ENCODE data around the gene DNAJC5. TPM values are rescaled to one million over a fixed set of nuclear protein-coding genes. Genes with fewer than 3 reads are reported as not detected.

The DNAJC5 gene
- total and polyA plus RNA-seq, 9 of the 15 experiments (the other 6 are each of a cell fraction or from before 2014, with no cell fraction given): 0.95 to 42.8 (median 23.4) TPM

DNA sequence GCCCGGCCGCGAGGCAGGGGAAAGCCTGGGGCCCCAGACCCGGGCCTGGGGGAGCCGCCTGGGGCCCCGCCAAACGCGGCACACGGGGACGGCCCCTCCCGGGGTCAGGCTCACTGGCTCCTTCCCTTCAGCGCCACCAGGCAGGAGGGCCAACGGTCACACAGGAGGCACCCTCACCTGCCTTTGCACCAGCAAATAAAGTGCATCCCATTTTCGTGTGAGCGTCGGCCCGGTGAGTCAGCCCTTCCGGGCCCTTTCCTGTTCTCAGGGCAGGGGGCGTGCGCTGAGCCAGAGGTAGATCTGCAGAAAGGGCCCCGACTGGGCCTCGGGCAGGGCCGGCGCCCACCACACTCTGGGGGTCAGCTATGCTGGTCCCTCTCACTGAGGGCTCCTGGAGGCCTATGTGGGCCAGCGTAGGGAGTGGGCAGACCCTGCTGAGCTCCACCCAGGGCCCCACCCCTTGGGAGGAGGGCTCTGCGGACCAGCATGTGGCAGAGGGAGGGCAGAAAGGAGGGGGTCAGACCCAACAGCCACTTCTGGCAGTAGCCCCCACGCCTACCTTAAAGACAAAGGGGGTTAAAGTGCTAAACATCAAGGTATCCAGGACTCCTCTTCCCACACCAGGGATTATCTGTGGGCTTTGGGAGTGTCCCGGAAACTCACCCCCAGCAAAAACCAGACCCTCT lies 62.2 kb downstream of the DNAJC5 start (continued):
- TF ChIP-seq, protein P1, sequence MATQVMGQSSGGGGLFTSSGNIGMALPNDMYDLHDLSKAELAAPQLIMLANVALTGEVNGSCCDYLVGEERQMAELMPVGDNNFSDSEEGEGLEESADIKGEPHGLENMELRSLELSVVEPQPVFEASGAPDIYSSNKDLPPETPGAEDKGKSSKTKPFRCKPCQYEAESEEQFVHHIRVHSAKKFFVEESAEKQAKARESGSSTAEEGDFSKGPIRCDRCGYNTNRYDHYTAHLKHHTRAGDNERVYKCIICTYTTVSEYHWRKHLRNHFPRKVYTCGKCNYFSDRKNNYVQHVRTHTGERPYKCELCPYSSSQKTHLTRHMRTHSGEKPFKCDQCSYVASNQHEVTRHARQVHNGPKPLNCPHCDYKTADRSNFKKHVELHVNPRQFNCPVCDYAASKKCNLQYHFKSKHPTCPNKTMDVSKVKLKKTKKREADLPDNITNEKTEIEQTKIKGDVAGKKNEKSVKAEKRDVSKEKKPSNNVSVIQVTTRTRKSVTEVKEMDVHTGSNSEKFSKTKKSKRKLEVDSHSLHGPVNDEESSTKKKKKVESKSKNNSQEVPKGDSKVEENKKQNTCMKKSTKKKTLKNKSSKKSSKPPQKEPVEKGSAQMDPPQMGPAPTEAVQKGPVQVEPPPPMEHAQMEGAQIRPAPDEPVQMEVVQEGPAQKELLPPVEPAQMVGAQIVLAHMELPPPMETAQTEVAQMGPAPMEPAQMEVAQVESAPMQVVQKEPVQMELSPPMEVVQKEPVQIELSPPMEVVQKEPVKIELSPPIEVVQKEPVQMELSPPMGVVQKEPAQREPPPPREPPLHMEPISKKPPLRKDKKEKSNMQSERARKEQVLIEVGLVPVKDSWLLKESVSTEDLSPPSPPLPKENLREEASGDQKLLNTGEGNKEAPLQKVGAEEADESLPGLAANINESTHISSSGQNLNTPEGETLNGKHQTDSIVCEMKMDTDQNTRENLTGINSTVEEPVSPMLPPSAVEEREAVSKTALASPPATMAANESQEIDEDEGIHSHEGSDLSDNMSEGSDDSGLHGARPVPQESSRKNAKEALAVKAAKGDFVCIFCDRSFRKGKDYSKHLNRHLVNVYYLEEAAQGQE (IDR thresholded peaks at IDR 0.05; ENCODE audit: borderline replicate concordance): no peak
- TF ChIP-seq, protein P1 (CRISPR knock-in tag; IDR thresholded peaks at IDR 0.05; ENCODE audit: low read depth): 0 out of 2 replicates have a peak, but pooled peaks have one; percentile 43
- TF ChIP-seq, protein P2, sequence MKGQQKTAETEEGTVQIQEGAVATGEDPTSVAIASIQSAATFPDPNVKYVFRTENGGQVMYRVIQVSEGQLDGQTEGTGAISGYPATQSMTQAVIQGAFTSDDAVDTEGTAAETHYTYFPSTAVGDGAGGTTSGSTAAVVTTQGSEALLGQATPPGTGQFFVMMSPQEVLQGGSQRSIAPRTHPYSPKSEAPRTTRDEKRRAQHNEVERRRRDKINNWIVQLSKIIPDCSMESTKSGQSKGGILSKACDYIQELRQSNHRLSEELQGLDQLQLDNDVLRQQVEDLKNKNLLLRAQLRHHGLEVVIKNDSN (CRISPR knock-in tag; IDR thresholded peaks at IDR 0.05): peak; percentile 37; the same call in 1 of the 2 replicates
- TF ChIP-seq CHD1 (IDR thresholded peaks at IDR 0.05; ENCODE audit: low read length) (peak; percentile 44), FOSL1 (tag; conservative IDR thresholded peaks at IDR 0.05) (peak; percentile 65; the same call in 1 of the 2 replicates), HNRNPLL (IDR thresholded peaks at IDR 0.05; ENCODE audit: low read depth, low read length, poor library complexity, severe bottlenecking) (no peak), HNRNPK (IDR thresholded peaks at IDR 0.05; ENCODE audit: low read depth, low read length, poor library complexity, severe bottlenecking) (no peak), ZNF384 (IDR thresholded peaks at IDR 0.05; ENCODE audit: low read depth, low read length) (no peak), PHTF2 (CRISPR knock-in tag; IDR thresholded peaks at IDR 0.05) (no peak), LCOR (CRISPR knock-in tag; IDR thresholded peaks at IDR 0.05) (peak; percentile 55; the same call in 1 of the 2 replicates), SAP30 (IDR thresholded peaks at IDR 0.05; ENCODE audit: borderline replicate concordance, insufficient read depth, low read depth, low read length, poor library complexity, severe bottlenecking) (peak; percentile 70), RB1 (IDR thresholded peaks at IDR 0.05; ENCODE audit: low read depth) (peak; percentile 11; the same call in 1 of the 2 replicates), NFE2 (IDR thresholded peaks at IDR 0.05; ENCODE audit: low read depth) (peak; percentile 45; the same call in 1 of the 2 replicates)
- TF ChIP-seq, protein P3, sequence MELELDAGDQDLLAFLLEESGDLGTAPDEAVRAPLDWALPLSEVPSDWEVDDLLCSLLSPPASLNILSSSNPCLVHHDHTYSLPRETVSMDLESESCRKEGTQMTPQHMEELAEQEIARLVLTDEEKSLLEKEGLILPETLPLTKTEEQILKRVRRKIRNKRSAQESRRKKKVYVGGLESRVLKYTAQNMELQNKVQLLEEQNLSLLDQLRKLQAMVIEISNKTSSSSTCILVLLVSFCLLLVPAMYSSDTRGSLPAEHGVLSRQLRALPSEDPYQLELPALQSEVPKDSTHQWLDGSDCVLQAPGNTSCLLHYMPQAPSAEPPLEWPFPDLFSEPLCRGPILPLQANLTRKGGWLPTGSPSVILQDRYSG (tag; conservative IDR thresholded peaks at IDR 0.05; ENCODE audit: low read depth): no peak
- TF ChIP-seq, protein P4, sequence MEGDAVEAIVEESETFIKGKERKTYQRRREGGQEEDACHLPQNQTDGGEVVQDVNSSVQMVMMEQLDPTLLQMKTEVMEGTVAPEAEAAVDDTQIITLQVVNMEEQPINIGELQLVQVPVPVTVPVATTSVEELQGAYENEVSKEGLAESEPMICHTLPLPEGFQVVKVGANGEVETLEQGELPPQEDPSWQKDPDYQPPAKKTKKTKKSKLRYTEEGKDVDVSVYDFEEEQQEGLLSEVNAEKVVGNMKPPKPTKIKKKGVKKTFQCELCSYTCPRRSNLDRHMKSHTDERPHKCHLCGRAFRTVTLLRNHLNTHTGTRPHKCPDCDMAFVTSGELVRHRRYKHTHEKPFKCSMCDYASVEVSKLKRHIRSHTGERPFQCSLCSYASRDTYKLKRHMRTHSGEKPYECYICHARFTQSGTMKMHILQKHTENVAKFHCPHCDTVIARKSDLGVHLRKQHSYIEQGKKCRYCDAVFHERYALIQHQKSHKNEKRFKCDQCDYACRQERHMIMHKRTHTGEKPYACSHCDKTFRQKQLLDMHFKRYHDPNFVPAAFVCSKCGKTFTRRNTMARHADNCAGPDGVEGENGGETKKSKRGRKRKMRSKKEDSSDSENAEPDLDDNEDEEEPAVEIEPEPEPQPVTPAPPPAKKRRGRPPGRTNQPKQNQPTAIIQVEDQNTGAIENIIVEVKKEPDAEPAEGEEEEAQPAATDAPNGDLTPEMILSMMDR (IDR thresholded peaks at IDR 0.05 in 2 of 3, conservative IDR thresholded peaks at IDR 0.05 in 1 of 3; ENCODE audit: insufficient read depth in 2 of 3, low read depth in 1 of 3, low read length in 3 of 3): 0 out of 6 replicates have a peak, but pooled peaks of 2 of the 3 experiments have one; percentile 7 to 19
